Loucy (cell line): ENCODE measurements around the gene ALPK1.

Source experiments
- H2AFZ ChIP-seq: fragments of 200-600 bp; sonication (generic); 2 replicates; pipeline ENCODE4 v1.6.0; 2016; ENCODE audit warnings: antibody characterized with exemption, mild to moderate bottlenecking, low read length, moderate library complexity
- H3F3A ChIP-seq: fragments of 200-600 bp; 2 replicates; pipeline ENCODE4 v1.6.0; 2016; ENCODE audit warnings: antibody characterized with exemption, low read depth, mild to moderate bottlenecking
- H3K27me3 ChIP-seq: fragments of 200-600 bp; sonication (generic); 2 replicates; pipeline ENCODE4 v1.6.1; 2014; ENCODE audit warnings: low read length, mild to moderate bottlenecking; ENCODE audit not compliant: insufficient read depth, poor library complexity, severe bottlenecking
- H3K36me3 ChIP-seq: fragments of 200-600 bp; sonication (generic); 2 replicates; pipeline ENCODE4 v1.6.1; 2016; ENCODE audit warnings: low read length; ENCODE audit not compliant: insufficient read depth
- H3K4me1 ChIP-seq: fragments of 200-600 bp; sonication (generic); 2 replicates; pipeline ENCODE4 v1.5.1; 2014; ENCODE audit warnings: low read length, mild to moderate bottlenecking; ENCODE audit not compliant: insufficient read depth, poor library complexity, severe bottlenecking
- H3K4me2 ChIP-seq: fragments of 200-600 bp; sonication (generic); 2 replicates; pipeline ENCODE4 v1.6.0; 2014; ENCODE audit warnings: antibody characterized with exemption, low read length, low read depth, mild to moderate bottlenecking; ENCODE audit not compliant: poor library complexity, severe bottlenecking
- H3K4me3 ChIP-seq: fragments of 200-600 bp; sonication (generic); 2 replicates; pipeline ENCODE4 v1.5.1; 2014; ENCODE audit warnings: low read length, mild to moderate bottlenecking, mixed read lengths; ENCODE audit not compliant: poor library complexity, severe bottlenecking
- H3K79me2 ChIP-seq: fragments of 200-600 bp; sonication (generic); 2 replicates; pipeline ENCODE4 v1.6.1; 2014; ENCODE audit warnings: low read length; ENCODE audit not compliant: insufficient read depth
- H3K9ac ChIP-seq: fragments of 200-600 bp; sonication (generic); 2 replicates; pipeline ENCODE4 v1.6.0; 2014; ENCODE audit warnings: mild to moderate bottlenecking, low read depth, low read length, moderate library complexity; ENCODE audit not compliant: poor library complexity, severe bottlenecking
- H3K9me2 ChIP-seq: fragments of 200-600 bp; sonication (generic); replicated peaks from 2 replicates; pipeline ENCODE4 v1.6.1; 2016; ENCODE audit warnings: low read depth, low read length, mixed read lengths
- H3K9me3 ChIP-seq: fragments of 200-600 bp; sonication (generic); 2 replicates; pipeline ENCODE4 v1.6.1; 2014; ENCODE audit warnings: mild to moderate bottlenecking, antibody characterized with exemption, low read length, low read depth; ENCODE audit not compliant: insufficient read depth
- H4K20me1 ChIP-seq: fragments of 200-600 bp; sonication (generic); 2 replicates; pipeline ENCODE4 v1.6.0; 2014; ENCODE audit warnings: antibody characterized with exemption, low read length, mild to moderate bottlenecking; ENCODE audit not compliant: insufficient read depth, poor library complexity, severe bottlenecking
- CTCF ChIP-seq: fragments of 200-600 bp; sonication (generic); conservative IDR thresholded peaks from 2 replicates; pipeline ENCODE4 v1.5.1; 2014; ENCODE audit warnings: mild to moderate bottlenecking, antibody characterized with exemption, low read length
- EZH2phosphoT487 ChIP-seq: fragments of 200-600 bp; IDR thresholded peaks from 2 replicates; pipeline ENCODE4 v1.6.1; 2018; ENCODE audit warnings: antibody characterized with exemption, mild to moderate bottlenecking, moderate library complexity, borderline replicate concordance

Gene ALPK1

GRCh38 chr4:112449708-112450107, 152.5 kb downstream of the ALPK1 start:
- Histone ChIP-seq H3F3A (no peaks in the 10 kb centered on the region), H3K4me2 (no peak overlapping the region), H3K4me1 (no peaks in the 10 kb centered on the region), H3K79me2 (no peaks in the 10 kb centered on the region), H2AFZ (no peak overlapping the region), H3K27me3 (no peaks in the 10 kb centered on the region), H4K20me1 (no peaks in the 10 kb centered on the region), H3K9ac (no peak overlapping the region), H3K36me3 (no peaks in the 10 kb centered on the region), H3K4me3 (no peak overlapping the region), H3K9me2 (no peaks in the 10 kb centered on the region), H3K9me3 (peaks cover 9% of the 10 kb centered on the region; the same call in 1 of the 2 replicates)
- TF ChIP-seq CTCF (no peak), EZH2phosphoT487 (no peak)

GRCh38 chr4:112451104-112451503, 153.9 kb downstream of the ALPK1 start:
- H2AFZ ChIP-seq = no peak overlapping the region
- H3K9me3 ChIP-seq = no peaks in the 10 kb centered on the region
- H3K27me3 ChIP-seq = no peaks in the 10 kb centered on the region
- no peak overlapping the region for H3K9ac ChIP-seq
- no peaks in the 10 kb centered on the region for H4K20me1 ChIP-seq
- H3K79me2 ChIP-seq = no peaks in the 10 kb centered on the region
- H3F3A ChIP-seq = no peaks in the 10 kb centered on the region
- no peak overlapping the region for H3K4me3 ChIP-seq
- no peaks in the 10 kb centered on the region for H3K4me1 ChIP-seq
- no peak overlapping the region for H3K4me2 ChIP-seq
- no peaks in the 10 kb centered on the region for H3K9me2 ChIP-seq
- TF ChIP-seq EZH2phosphoT487 (no peak), CTCF (no peak)
- H3K36me3 ChIP-seq = no peaks in the 10 kb centered on the region

GRCh38 chr4:112451831-112452230, 154.7 kb downstream of the ALPK1 start:
- H3K4me1 ChIP-seq = no peaks in the 10 kb centered on the region
- no peaks in the 10 kb centered on the region for H3K79me2 ChIP-seq

More at GRCh38 chr4:112451831-112452230, 154.7 kb downstream of the ALPK1 start:
- Histone ChIP-seq H2AFZ (no peak overlapping the region), H3K9me3 (no peaks in the 10 kb centered on the region), H3K9me2 (no peaks in the 10 kb centered on the region), H4K20me1 (no peaks in the 10 kb centered on the region), H3K9ac (no peak overlapping the region), H3K27me3 (no peaks in the 10 kb centered on the region), H3K36me3 (no peaks in the 10 kb centered on the region), H3K4me3 (no peak overlapping the region), H3K4me2 (no peak overlapping the region), H3F3A (no peaks in the 10 kb centered on the region)
- TF ChIP-seq EZH2phosphoT487 (no peak), CTCF (no peak)
